Neural cell (in vitro differentiated cells): Measurements from ENCODE around the gene SDHAF2.

Experiments used
- POLR2AphosphoS5 ChIP-seq: IDR thresholded peaks from 2 replicates; pipeline ENCODE4 v1.6.1; 2012
- SMC3 ChIP-seq: fragments of 450-650 bp; conservative IDR thresholded peaks from 2 replicates; pipeline ENCODE4 v1.6.1; 2014; ENCODE audit warnings: antibody characterized with exemption, mild to moderate bottlenecking, moderate library complexity; ENCODE audit not compliant: poor library complexity
- TF ChIP-seq, protein P1 (sequence below): fragments of 450-650 bp; IDR thresholded peaks from 2 replicates; pipeline ENCODE4 v1.5.1; 2014; ENCODE audit warnings: antibody characterized with exemption, mild to moderate bottlenecking, moderate library complexity; ENCODE audit not compliant: poor library complexity, severe bottlenecking

DNA sequence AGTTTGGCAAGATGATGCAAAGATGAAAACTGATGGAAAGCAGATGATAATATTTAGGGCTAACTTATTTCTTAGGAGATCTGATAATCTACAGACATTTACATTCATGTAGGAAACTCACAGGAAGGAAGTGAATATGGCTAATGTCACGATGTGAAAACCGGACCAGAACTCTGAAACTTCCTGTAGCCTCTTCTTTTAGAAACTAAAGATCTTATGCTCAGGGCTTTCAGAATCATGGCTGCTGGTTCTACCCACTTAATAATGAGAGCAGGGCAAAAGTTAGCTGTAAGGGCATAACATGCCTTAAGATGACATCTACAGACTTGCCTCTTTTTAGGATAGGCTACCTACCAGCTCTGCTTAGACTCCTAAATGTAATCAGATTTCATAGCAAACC, 15.4 kb upstream of the SDHAF2 start:
- TF ChIP-seq, protein P1, sequence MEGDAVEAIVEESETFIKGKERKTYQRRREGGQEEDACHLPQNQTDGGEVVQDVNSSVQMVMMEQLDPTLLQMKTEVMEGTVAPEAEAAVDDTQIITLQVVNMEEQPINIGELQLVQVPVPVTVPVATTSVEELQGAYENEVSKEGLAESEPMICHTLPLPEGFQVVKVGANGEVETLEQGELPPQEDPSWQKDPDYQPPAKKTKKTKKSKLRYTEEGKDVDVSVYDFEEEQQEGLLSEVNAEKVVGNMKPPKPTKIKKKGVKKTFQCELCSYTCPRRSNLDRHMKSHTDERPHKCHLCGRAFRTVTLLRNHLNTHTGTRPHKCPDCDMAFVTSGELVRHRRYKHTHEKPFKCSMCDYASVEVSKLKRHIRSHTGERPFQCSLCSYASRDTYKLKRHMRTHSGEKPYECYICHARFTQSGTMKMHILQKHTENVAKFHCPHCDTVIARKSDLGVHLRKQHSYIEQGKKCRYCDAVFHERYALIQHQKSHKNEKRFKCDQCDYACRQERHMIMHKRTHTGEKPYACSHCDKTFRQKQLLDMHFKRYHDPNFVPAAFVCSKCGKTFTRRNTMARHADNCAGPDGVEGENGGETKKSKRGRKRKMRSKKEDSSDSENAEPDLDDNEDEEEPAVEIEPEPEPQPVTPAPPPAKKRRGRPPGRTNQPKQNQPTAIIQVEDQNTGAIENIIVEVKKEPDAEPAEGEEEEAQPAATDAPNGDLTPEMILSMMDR: no peak
- TF ChIP-seq SMC3: no peak
- no peak for TF ChIP-seq POLR2AphosphoS5
